HG03066 (cell line): ENCODE measurements around the gene DCAF7.

ENCODE experiments used
- ATAC-seq: cut with Tn5 transposase; IDR thresholded peaks from one replicate; pipeline ENCODE4 v1.9.1; 2021; ENCODE audit warnings: low read depth; ENCODE audit not compliant: unreplicated experiment

Gene DCAF7

GRCh38 chr17:63523253-63523855 is 26.9 kb upstream of the DCAF7 start, which contains the start of gene KCNH6:
Gene KCNH6, plus strand, starts transcription at chr17:63523358. Its CDS starts 56 bp downstream, at chr17:63523414.
- no peak for ATAC-seq

GRCh38 chr17:63524051-63524450 is 26.2 kb upstream of the DCAF7 start:
- ATAC-seq, result no peak

DNA sequence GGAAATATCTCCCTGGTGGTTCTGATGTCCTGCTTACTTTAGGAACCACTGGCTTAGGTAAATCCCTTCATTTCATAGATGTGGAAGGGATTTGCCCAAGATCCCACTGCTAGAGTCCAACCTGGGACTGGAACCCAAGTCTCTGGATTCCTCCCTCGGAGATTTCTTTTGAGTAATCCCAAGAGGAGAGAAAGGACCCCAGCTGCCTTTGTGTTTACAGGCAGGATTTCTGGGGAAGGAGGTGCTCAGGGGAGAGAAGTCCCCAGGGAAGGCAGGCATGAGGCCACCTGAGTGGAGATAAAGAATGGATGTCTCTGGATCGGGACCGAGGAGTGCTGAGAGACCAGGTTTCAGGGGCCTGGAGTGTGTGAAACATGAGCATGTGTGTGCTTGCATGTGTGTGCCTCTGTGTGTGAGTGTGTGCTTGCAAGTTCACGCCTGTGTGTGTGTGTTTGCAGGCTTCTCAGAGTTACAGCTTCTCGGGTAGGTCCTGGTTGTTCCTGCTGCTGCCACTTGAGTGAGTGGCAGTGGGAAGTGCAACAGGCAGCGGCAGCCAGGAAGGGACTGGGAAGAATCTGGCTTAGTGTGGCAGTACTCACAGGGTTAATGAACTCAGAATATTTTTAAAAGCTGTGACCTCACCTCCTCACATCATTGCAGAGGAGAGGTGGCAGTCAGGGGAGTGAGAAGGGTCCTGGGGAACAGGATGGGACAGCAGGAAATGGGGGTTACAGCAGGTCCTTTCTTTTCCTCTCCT is 24.9 kb upstream of the DCAF7 start:
- no peak for ATAC-seq

- ATAC-seq, result no peak
Measured at GRCh38 chr17:63526861-63527260, 23.4 kb upstream of the DCAF7 start.

DNA sequence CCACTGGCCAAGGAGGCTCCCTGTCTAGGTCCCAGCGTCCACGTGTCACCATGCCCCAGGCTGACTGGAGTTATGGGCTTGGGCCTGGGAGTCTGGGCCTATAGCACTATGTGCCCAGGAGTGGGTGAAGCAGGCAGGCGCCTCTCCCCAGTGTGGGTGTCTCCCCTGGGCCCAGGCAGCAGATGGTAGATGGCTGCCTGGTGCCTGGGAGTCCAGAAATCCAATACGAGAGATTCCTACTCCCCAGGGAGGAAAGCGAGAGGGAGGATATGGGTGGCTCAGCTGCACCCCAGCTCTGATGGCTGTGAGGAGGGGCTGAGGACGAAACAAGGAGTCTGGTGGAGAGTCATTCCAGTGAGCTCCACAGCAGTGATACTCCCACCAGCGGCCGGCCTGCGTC is 22.1 kb upstream of the DCAF7 start:
- no peak for ATAC-seq

GRCh38 chr17:63529711-63530556 is 20.3 kb upstream of the DCAF7 start:
- no peak for ATAC-seq

GRCh38 chr17:63530557-63531021 is 19.7 kb upstream of the DCAF7 start:
- no peak for ATAC-seq

DNA sequence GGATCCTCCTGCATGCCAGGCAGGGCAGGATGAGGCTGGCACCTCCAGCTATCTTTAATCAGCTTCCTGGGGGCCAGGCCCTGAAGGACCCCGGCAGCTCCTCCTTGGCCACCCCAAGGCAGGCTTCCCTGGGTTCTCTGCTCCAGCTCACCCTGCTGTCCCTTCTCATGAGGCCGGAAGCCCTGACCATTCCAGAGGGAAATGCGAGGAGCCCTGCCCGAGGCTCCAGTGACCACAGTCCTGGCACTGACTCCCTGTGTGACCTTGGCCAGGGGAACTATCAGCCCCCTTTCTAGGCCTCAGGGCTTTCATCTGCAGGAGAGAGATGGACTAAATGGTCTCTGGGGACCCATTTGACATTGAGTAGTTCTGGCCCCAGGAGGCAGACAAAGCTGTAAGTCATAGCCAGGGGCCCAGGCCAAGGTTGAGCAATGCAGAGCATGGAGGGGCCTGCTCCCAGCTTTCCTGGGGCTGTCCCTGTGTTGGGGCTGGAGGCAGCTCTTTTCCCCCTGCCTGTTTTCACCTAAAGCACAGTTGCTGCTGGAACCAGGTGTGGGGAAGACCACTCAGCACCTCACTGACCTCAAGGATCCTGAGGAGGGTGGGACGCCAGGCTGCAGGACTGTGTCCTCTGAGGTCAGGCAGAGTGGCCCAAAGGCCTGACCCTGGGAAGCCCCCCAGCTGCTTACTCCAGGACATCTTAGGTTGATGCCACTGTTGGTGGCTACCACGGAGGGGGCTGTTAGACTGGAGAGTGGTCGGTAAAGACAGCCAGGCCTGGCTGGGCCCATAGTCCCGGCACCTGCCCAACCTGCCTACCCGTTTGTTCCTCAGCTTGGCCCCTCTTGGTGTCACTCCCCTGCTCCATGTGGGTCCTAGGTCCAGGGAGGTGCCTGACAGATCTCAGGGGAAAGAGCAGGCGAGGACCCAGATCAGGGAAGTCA is 19.0 kb upstream of the DCAF7 start:
- ATAC-seq, result no peak

DNA sequence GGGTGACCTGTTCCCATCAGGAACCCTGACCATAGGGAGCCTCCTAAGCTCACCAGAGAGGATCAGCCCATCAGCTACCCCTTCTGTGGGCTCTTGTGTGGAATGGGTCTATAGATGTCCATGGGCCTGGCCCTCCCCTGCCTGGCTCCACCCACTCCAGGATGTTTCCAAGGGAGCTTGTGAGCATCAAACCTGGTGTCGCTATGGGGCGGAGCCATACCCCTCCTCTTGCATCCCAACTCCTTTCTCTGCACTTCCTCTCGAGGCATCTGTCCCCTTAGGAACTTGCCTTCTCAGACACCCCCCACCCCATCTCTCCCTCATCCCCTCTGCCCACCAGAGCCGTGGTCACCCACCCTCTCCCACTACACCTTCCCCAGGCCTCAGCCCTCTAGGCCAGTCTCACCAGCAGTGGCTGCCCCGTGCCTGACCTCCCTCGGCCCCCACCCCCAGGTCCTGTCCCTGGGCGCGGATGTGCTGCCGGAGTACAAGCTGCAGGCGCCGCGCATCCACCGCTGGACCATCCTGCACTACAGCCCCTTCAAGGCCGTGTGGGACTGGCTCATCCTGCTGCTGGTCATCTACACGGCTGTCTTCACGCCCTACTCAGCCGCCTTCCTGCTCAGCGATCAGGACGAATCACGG is 16.7 kb upstream of the DCAF7 start:
- no peak for ATAC-seq

- no peak for ATAC-seq
Measured at GRCh38 chr17:63534078-63534570, 16.2 kb upstream of the DCAF7 start.

DNA sequence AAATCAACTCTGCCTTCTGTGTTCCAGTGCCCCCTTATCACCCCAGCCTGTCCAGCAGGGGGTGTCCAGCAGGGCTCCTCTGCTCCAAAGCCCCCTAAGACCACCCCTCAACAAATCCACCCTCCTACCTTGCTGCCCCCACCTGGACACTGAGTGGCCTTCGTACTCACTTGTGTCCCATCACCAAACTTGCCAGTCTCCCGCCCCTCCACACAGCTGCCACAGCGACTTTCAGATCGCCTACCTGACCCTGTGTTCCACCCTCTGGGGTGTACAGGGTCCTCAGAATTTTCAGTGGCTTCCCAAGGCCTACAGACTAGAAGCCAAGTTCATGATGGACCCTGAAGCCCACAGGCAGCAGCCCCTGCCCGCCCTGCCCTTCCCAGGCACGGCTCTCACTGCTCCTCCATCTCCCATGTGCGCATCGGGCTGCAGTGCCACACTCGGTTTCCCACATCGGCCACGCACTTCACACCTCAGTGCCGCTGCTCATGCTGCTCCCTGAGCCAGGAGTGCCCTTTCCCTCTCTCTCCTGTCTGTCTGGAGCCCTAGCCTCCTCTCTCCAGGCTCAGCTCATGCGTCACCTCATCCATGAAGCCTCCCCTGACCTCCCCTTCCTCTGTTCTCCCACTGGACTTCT is 15.3 kb upstream of the DCAF7 start:
- ATAC-seq, result no peak

DNA sequence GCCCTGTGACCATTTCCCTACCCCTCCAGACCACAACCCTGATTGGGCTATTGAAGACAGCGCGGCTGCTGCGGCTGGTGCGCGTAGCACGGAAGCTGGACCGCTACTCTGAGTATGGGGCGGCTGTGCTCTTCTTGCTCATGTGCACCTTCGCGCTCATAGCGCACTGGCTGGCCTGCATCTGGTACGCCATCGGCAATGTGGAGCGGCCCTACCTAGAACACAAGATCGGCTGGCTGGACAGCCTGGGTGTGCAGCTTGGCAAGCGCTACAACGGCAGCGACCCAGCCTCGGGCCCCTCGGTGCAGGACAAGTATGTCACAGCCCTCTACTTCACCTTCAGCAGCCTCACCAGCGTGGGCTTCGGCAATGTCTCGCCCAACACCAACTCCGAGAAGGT is 14.6 kb upstream of the DCAF7 start:
- no peak for ATAC-seq

DNA sequence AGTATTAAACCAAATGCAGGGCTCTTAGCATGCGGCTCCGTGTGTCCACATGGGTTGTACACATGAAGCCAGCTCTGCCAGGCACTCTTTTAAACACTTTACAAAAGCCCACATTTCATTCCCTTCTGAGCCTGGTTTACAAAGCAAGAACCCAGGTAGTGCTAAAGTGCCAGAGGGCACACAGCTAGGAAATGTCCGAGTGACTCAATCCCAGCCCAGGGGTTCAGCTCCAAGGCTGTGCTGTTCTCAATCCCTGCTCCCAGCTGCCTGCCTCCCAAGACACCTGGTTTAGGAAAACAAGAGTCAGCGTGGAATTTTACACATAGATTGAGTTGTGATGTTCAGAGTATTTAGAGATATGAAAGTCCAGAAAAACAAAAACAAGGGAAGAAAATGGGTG is 13.3 kb upstream of the DCAF7 start:
- no peak for ATAC-seq

GRCh38 chr17:63537991-63538692 is 12.1 kb upstream of the DCAF7 start:
- ATAC-seq, result no peak

DNA sequence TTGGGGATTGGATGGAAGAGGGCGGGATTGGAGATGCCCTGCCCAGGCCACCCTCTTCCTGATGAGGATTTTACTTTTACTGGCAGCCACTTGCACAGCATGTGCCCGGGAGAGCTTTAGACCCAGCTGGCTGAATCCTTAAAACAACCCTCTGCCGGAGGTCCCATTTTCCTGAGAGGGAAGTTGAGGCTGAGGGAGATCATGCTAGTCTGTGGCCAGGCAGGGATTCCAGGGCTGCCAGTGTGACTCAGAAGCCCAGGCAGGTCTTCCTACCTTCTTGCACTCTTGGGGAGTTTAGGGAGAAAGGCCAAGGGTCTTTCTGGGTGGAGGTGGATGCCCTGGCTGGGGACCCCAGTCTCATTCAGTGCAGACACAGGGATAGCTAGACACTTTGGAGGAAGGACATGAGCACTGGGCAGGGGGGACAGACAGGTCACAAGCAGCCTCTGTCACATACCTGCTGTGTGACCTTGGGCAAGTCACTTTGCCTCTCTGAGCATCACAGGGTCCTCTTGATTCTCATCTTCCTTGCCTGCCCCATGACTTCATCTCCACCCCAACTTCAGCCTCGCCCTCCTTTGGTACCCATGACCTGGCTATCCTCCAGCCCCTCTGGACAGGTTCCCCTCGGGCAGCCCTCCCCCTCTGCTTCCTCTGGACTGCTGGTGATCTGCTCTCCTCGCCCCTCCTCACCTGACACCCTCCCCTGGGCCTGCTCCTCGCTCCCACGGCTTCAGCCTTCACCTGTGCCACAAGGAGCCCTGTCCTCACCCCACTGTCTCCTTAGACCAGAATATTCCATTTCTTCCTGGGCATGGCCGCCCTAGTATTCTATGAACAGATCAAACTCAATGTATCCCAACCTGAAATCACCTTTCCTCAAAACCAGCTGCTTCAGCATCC is 11.3 kb upstream of the DCAF7 start:
- no peak for ATAC-seq

- ATAC-seq, result no peak
Measured at GRCh38 chr17:63540590-63540989, 9.7 kb upstream of the DCAF7 start.

DNA sequence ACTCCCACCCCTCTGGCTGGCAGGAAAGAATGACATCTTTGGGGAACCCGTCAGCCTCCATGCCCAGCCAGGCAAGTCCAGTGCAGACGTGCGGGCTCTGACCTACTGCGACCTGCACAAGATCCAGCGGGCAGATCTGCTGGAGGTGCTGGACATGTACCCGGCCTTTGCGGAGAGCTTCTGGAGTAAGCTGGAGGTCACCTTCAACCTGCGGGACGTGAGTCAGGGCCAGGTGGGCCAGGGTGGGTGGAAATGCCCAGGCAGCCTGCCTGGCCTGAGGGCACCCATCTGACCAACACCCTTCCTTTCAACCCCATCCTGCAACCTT is 8.1 kb upstream of the DCAF7 start:
- no peak for ATAC-seq
